Measurements from ENCODE around the gene THSD4.

THSD4 gene

DNA sequence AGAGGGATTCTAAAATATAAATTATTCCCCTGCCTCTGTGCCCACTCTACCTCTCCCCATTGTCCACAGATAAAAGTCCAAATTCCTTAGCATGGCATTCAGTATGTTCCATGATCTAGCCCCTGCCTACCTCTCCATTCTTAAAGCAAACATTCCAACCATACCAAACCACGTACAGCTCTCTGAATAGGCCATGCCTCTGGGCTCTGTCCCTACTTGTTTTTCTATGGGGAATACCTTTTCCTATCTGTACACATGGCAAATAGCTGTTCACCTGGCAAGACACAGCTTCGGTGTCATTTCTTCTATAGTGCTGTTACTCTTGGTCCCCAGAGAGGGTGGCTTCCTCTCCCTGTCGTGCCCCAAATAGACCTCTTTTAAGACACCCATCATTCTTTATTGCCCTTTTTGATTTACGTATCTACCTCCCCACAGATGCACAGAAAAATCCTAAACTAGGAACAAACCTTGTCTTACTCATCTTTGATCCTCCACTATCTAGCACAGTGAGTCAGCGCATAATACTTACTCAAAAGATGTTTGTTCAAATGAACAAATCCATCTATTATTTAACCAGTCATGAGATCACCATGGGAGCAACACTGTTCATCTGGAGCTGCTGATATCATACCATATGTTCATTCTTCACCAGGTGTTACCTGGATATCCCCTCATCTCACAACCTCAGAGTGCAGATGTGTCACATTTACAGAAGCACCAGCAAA lies 329.8 kb downstream of the THSD4 start:
- DNase-seq (ENCODE audit: low read depth in 1 of 2, low spot score in 1 of 2), result no peak

DNA sequence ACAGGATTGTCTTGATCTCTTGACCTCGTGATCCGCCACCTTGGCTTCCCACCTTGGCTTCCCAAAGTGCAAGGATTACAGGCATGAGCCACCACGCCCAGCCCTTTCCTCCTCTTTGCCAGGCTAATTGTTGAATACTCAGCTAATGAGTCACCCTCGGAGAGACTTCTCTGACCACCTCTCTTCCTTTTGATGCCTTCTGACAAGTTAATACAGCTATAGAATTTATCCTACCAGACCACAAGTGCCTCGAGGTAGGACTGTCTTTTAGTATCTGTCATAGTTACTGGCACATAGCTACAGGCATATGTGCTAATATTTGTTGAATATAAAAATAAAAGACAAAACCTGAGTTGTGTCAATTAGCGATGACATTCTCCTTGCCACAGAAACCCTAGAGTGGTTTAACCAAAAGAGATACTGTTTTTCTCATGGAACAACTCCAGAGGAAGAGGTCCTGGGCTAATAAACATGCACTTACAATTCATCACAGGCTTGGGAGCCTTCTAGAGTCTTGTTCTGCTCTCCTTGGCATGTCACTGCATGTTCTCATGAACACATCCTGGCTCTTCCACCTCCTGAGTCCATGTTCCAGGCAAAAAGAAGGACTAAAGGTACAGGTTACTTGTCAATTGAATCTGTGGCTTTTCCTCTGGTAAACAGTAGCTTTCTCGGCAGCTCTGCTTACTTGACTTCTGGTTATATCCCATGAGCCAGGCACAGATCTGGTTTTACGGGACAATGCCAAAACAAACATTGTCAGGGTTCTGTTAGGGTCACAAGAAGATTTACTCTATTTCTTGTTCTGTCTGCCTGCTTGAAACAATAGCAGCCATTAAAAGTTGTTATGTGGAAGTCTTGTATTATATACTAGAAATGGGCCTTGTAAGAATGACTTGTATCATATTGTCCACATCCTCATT lies 332.3 kb downstream of the THSD4 start:
- DNase-seq (ENCODE audit: low read depth in 1 of 2, low spot score in 1 of 2), result no peak

DNA sequence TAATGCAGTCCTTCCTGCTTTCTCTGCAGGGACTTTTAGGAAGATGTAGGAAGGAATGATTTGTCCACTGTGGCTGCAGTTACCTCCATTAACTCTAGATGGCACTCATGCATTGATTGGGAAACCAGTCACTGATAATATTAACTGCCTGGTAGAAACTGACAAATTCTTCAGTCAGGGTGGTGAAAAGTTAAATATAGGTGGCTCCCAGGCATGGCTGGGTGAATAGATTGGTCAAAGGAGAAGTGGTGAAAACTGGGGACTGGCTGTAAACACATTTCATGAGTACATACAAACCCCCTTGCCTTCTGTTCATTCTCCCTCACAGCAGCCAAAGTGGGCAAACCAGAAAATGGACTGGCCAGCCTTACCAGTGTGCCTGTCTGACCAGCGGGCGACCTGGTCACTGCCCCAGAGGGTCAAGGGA lies 333.4 kb downstream of the THSD4 start:
- DNase-seq (ENCODE audit: low read depth in 1 of 2, low spot score in 1 of 2), result no peak

DNA sequence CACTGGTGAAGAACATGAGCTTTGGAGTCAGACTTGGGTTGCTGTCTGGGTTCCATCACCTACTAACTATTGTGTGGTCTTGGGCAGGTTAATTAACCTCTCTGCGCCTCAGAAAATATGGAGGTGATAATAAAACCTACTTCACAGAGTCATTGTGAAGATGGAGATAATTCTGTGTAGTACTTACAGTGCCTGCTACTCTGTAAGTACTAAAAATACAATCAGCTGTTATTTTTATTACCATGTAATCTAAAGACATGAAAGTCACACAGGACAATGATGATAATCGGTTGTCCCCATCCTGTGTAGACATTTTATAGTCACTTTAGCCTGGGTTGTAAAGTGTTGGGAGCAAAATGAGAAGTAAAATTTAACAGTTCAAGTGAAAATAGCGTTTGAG lies 334.1 kb downstream of the THSD4 start:
- no peak for DNase-seq (ENCODE audit: low read depth in 1 of 2, low spot score in 1 of 2)

DNA sequence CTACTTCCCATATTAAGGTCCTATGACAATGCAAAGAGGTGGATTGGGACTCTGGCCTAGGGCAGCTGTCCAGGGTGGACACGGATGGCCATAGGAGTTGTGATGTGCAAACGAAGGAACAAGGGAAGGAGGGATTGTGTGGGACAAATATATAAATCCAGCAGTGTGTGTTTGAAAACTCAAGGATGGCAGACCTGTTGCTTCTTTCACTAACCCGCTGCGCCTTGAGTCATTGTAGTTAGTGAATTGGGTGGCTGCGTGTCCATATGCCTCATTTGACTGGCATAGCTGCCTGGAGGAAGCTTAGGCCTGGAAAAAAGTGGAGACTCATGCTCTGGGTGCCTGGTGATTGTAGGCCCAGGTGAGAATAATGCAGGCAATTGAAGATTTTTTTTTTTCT lies 334.7 kb downstream of the THSD4 start:
- DNase-seq (ENCODE audit: low read depth in 1 of 2, low spot score in 1 of 2), result no peak

DNA sequence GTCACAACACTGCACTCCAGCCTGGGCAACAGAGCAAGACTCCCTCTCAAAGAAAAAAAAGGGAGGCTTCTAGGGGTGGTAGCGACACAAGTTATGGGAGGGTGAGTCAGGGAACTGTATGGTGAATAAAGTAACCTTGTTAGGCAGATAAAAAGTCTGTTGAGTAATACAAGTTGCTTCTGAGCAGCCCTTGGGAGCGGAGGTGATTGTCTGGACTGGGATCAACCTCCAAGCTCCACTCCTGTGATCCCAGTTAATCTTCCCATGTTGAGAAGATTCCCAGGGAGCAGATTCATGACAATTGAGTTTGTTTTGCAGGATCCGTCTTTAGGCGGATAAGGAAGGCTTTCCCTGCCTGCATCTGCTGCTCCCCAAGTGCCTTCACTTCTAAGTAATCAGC lies 335.9 kb downstream of the THSD4 start:
- DNase-seq (ENCODE audit: low read depth in 1 of 2, low spot score in 1 of 2), result no peak

DNA sequence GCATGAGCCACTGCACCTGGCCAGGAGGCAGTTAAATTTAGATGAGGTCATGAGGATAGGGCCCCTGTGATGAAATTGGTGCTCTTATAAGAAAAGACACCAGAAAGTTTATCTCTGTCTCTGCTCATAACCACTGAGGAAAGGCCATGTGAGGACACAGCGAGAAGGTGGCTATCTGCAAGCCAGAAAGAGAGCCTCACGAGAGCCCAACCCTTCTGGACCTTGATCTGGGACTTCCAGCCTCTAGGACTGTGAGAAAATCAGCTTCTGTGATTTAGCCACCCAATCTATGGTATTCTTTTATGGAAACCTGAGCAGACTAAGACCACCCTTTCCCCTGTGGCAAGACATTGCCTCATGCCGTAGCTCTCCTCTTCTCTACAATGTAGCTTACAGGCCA lies 337.6 kb downstream of the THSD4 start:
- DNase-seq (ENCODE audit: low read depth in 1 of 2, low spot score in 1 of 2), result no peak

DNA sequence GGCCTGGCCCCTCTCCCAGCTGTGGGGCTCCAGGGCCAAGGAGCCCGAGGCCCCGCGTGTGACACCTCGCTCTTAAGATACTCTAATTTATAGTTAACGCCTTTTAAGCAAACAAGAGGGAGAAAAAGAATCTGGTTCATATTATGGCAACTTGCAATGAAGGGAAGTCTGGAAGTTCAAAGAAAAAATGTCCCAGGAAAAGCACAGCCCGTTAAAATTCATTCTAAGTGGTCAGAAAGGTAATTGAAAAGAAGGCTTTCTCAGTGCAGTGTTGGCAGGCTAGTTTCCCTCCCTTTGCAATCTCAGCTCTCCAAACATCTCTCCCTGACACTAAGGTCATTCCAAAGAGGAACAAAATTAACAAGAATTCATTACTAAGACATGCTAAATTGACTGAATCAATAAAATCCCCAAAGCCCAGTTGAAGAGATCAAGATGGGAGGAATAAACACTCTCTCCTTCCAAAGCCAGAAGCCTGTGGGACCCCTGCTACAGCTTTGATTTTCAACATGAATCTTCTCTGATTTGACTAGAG lies 339.3 kb downstream of the THSD4 start:
- no peak for DNase-seq (ENCODE audit: low read depth in 1 of 2, low spot score in 1 of 2)

DNA sequence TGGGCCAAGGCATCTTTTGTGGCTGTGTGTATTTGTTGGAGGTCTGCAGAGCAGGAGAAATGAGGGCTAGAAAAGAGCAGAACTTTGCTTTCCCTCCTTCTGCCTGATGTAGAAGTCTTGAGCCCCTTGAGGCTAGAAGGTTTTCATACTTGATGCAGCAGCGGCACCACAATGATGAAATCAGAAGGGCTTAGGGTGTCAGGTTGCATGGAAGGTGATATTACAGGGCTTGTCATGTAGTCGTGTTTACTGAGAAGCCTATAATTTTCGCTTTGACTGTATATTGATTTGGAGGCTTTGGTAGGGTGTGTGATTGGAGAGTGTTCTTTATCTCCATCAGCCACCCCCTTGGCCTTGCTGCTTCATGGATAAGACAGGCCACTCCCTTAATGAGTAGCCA lies 339.8 kb downstream of the THSD4 start:
- DNase-seq (ENCODE audit: low read depth in 1 of 2, low spot score in 1 of 2), result no peak

DNA sequence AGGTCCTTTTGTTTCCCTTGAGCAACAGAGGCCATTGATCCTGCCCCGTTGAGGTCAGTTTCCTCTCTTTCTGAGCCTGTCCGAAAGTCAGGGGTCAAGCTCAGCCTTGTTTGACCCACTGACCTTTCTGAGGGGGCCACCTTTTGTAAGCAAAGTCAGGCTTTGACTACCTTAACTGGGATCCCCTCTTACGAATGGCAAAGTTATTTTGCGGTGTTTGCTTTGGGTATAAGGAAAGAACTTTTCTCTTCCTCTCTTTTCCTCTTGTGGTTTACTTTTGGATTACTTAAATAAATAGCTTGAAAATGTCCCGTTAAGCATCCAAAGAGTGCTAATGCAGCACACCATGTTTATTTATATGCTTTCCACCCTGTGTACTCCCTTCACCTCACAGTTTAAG lies 340.6 kb downstream of the THSD4 start:
- DNase-seq (ENCODE audit: low read depth in 1 of 2, low spot score in 1 of 2), result no peak

DNA sequence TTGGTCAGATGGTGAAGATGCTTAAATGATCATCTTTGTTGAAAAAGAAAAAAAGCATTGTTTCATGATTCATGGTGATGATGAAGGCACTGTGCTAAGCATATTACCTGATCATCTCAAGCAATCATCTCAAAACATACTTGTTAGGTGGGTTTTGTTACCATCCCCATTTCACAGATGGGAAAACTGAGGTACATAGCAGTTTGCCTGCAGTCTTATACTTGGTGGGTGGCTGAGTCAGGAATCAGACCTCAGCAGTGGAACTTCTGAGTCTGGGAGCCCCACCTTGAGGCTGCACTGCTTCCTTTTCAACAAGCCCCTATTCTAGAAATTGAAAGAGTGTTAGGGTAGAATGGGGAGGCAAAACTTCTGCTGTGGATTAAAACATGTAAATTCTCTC lies 341.1 kb downstream of the THSD4 start:
- no peak for DNase-seq (ENCODE audit: low read depth in 1 of 2, low spot score in 1 of 2)

DNA sequence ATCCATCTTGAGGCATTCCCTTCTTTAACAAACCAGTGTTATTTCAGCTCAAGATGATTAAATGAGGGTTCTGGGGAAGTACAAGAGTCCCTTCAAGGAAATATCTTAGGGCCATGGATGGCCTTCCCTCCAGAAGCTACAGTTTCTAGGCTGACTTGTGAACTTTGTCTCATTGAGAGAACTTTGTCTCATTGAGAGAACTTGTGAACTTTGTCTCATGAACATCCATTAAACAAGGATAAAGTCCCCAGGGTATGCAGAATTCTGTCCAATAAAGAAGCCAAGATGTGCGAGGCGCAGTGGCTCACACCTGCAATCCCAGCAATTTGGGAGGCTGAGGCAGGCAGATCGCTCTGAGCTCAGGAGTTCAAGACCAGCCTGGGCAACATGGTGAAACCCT lies 341.5 kb downstream of the THSD4 start:
- no peak for DNase-seq (ENCODE audit: low read depth in 1 of 2, low spot score in 1 of 2)

DNA sequence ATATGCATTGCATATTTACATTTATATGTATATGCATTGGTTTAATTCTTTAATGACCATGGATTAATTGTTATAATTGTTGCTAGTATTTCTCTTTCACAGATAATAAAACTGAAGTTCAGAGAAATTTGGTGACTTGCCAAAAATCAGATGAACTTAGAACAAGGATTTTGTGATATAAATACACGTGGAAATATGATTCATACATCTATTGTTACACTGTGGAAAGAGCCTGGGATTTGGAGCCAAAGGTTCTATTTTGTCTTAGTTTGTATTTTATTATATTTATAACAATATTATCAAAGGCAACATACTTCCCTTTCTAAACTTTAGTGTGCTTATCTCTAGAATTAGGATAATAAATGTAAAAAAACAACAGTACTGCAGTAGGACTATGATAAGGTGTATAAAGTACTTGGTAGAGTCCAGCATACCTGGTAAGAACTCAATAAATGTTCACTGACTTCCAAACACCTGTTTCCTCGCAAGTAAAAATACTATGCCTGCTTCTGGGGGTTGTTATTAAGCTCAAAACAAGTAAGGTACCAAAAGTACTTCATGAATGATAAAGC lies 342.9 kb downstream of the THSD4 start:
- DNase-seq (ENCODE audit: low read depth in 1 of 2, low spot score in 1 of 2), result no peak

DNA sequence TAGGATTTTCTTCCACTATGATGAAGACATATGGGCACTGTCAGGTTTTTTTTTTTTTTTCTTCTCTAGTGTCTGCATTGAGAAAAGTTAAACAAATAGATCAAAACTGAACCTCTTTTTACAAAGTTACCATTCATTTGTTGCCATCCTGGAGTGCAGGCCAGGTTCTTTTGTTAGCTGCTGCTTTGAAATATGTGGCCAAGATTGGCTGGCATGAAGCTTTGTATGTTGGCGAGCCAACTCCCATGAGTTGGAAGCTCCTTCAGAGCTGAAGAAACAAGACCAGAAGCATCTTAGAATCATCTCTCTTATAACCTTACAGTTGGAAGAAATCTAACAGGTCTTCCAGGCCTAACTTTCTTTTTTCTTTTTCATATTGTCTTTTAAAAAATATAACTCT lies 346.5 kb downstream of the THSD4 start:
- no peak for DNase-seq (ENCODE audit: low read depth in 1 of 2, low spot score in 1 of 2)

DNA sequence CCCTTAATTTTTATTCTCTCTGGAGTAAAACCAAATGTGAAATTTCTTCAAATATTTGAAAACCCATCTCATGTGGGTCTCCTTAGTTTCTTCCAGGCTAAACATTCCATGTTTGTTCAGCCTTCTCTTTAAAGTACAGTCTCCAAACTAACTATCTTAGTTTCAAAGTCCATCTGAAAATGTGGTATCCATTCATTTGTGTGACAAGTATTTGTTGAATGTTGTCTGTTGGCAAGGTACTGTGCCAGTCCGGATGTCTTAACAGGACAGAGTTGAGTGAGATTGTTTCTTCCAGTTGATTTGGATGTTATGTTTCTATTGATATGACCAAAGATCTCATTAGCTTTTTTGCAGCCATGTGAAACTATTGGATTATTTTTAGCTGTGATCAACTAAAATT lies 347.4 kb downstream of the THSD4 start:
- DNase-seq (ENCODE audit: low read depth in 1 of 2, low spot score in 1 of 2), result no peak

DNA sequence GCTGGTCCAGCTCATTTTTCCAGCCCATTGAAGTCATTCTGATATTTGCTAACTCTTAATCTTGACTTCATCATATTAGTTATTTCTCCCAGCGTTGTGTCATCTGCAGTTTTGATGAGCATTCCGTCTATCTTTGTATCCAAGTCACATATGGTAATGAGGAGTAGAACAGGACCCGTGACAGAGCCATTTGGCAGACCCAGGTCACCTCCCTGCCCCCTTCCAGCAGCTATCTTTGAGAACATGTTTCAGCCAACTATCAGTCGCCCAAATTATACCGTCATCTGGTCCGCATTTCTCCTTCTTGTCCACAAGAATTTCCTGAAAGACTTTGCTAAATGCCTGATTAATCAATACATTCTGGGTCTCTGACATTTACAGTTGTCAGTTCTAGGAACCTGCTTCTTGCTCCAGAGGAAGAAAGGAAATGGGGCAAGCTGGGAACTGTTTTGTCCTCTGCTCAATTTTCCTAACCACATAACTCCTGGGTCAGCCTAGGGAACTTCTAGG lies 347.9 kb downstream of the THSD4 start:
- no peak for DNase-seq (ENCODE audit: low read depth in 1 of 2, low spot score in 1 of 2)

DNA sequence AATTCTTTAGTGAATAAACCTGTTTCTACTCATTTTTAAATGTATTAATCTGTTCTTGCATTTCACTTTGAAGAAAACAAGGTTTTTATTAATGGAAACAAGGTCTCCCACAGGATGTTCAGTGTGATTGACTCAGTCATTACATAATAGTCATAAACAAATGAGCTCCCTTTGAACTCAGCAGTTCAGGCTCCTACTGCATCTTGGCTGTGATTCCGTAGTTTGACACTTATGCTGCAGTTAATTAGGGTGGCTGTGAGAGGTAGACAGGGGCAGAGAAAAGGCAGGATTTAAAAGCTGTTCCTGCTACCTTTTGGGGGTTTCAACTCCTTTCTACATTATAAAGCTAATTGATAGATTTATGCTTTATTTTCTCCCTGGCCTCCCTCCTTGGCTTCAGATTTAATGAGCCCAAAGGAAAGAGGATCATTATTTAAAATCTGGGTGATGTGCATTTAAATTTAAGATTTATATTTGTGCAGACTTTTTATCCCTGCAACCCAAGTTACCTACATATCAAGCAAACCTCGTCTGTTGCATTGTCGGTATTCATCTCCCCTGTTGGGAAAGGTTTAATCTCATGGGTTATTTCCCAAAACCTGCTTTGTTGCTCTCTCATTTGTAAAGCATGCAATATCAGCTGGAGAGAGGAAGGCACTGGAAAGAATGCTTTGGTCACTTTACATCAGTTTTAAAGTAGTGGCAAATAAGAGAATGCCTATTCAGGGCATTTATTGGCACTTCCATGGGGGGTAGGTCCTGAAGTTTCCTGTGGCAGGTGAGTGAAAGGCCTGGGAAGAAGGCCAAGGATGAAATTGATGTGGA lies 350.1 kb downstream of the THSD4 start:
- no peak for DNase-seq (ENCODE audit: low read depth in 1 of 2, low spot score in 1 of 2)

DNA sequence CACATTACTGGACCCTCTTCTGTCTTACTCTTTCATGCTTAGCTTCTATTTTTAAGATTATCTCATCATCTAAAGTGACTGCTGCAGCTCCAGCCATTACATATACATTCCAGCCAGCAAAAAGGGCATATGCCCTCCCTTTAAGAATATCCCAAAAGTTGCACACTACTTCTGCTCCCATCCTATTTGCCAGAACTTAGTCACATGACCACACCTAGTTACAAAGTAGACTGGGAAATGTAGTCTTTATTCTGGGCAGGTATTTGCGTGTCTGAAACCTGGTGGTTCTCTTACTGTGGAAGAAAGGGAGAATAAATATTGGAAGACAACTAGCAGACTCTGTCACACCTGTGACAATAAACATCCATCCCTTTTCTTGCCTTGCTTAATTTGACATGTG lies 353.4 kb downstream of the THSD4 start:
- no peak for DNase-seq (ENCODE audit: low read depth in 1 of 2, low spot score in 1 of 2)

DNA sequence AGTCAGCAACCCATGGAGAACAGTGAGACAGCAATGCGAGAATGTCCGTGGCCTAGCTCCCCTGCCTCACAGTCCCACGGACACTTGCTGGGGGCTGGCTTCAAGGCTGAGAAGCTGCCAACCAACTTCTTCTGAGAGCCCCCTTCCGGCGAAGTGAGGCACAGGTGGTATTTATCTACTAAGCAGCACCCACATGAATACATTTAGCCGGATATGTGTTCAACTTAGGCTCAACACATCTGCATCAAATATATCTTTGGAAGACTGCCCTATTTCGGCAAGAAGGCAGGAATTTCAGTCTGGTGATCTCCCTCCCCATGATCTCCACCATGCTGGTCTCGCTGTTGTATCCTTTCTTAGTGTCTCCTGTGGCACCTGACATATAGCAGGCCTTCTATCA lies 354.1 kb downstream of the THSD4 start:
- no peak for DNase-seq (ENCODE audit: low read depth in 1 of 2, low spot score in 1 of 2)

DNA sequence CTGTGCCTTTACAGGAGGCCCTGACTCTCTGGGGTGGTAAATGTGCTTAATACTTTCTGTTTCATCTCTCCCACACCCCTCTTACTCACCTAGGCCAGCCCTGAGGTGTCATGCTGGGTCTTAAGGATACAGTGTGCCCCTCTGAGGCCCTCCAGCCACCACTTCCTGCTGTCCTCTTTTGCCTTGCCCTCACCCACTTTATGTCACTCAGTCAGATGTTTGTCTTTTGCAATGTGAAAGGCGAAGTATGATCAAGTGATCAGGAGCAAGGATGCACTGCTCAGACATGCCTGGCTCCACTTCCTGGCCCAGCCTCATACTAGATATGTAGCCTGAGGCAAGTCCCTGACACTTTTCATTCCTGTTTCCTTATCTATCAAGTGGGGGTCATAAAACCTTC lies 356.1 kb downstream of the THSD4 start:
- no peak for DNase-seq (ENCODE audit: low read depth in 1 of 2, low spot score in 1 of 2)

DNA sequence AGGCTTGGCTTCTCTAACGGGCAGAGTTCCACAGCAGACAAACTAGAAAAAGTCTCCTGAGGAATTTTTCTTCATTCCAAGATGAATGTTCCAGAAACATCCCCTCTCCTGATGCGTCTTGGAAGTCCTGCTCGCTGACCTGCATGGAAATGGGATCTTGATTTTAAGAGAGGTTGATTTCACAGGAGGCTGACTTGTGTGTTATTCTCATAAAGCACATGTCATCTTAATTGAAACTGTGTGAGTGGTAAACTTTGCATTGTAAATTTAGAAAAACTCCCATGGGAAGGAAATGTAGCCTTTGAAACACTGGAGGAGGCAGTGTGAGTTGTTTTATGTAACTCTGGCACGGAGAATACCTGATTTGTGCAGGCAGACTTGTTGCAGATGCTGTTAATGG lies 357.3 kb downstream of the THSD4 start:
- no peak for DNase-seq (ENCODE audit: low read depth in 1 of 2, low spot score in 1 of 2)

All from activated T-helper 1 cell treated with anti-CD3 and anti-CD28 coated beads, Interleukin-2, amount 50 U/mL, for 16 hours (primary cell).